ENCODE data around the gene DNAJA3. TPM values are rescaled to one million over a fixed set of nuclear protein-coding genes. Genes with fewer than 3 reads are reported as not detected.

Gene DNAJA3
- total and polyA plus RNA-seq, 4 donors = 24.8 to 38.5 (median 35.5) TPM

DNA sequence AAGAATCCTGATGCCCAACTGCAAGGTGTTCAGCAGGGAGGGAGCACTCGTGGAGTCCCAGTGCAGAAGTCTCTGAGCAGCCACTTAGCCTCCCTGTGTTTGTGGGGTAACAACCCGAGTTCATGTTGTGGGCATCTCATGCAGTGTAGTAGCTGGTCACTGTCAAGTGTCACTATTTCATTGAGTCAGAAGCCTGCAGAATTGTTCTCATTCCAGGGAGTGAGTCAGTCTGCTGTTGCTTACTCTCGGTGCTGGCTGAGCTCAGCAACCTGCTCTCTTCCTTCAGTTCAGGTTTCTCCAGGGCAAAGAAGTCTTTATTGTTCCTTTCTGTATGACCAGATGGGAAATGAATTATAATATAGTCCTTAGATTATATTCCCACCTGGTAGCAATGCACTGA, 74.6 kb downstream of the DNAJA3 start:
- Histone ChIP-seq H3K27me3 (ENCODE audit: control insufficient read depth in 3 of 3, insufficient read depth in 3 of 3, low read length in 2 of 3) (no peaks in the 10 kb centered on the region), H3K9ac (ENCODE audit: insufficient read depth in 1 of 2, low read length in 2 of 2) (no peak overlapping the region), H3K27ac (ENCODE audit: low read depth in 1 of 2, low read length in 1 of 2) (peak overlapping the region in 1 of 2 donors; percentile 90), H3K4me3 (no peak overlapping the region), H3K9me3 (ENCODE audit: control insufficient read depth in 4 of 4, insufficient read depth in 3 of 4, low read length in 3 of 4) (no peaks in the 10 kb centered on the region), H3K4me1 (ENCODE audit: control insufficient read depth in 5 of 5, insufficient read depth in 5 of 5, low read length in 5 of 5) (peaks cover 0 to 34% (median 7%) of the 10 kb centered on the region in 5 donors), H3K36me3 (ENCODE audit: control insufficient read depth in 4 of 4, insufficient read depth in 4 of 4, low read length in 4 of 4) (peaks cover 0 to 8% (median 4%) of the 10 kb centered on the region in 4 donors)
- DNase-seq (peak in 1 of 3 donors; percentile 30), ATAC-seq (ENCODE audit: insufficient read depth, low FRiP score) (peak; percentile 55)
- WGBS, 2 donors = 68 to 73% methylated on average over 3 of the region's 3 CpGs
- TF ChIP-seq, protein P1, sequence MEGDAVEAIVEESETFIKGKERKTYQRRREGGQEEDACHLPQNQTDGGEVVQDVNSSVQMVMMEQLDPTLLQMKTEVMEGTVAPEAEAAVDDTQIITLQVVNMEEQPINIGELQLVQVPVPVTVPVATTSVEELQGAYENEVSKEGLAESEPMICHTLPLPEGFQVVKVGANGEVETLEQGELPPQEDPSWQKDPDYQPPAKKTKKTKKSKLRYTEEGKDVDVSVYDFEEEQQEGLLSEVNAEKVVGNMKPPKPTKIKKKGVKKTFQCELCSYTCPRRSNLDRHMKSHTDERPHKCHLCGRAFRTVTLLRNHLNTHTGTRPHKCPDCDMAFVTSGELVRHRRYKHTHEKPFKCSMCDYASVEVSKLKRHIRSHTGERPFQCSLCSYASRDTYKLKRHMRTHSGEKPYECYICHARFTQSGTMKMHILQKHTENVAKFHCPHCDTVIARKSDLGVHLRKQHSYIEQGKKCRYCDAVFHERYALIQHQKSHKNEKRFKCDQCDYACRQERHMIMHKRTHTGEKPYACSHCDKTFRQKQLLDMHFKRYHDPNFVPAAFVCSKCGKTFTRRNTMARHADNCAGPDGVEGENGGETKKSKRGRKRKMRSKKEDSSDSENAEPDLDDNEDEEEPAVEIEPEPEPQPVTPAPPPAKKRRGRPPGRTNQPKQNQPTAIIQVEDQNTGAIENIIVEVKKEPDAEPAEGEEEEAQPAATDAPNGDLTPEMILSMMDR (IDR thresholded peaks at IDR 0.05; ENCODE audit: control extremely low read depth, extremely low read depth) = no peak

DNA sequence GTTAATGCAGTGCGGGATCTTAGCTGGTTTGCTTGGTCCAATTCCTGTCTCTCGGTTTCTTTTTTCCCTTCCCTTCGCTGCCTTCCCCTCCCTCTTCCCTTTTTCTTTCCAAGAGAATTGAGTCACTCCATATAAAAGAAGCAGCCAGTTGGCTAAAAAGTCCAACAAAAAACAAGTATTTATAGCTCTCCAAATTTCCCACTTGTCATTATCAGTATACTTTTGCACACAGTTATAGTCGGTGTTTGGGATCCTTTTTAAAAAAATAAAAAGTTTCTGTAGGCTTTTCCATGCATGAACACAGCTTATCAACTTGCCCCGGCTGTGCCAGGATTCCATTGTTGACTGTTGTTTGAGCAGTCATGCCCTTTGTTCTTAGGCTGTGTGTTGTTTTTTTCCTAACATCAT, 75.4 kb downstream of the DNAJA3 start:
- no peak for ATAC-seq (ENCODE audit: insufficient read depth, low FRiP score)
- no peak overlapping the region for H3K9ac ChIP-seq (ENCODE audit: insufficient read depth in 1 of 2, low read length in 2 of 2)
- H3K4me3 ChIP-seq = no peak overlapping the region
- H3K27ac ChIP-seq (ENCODE audit: low read depth in 1 of 2, low read length in 1 of 2) = peak overlapping the region in 1 of 2 donors; percentile 90
- peak in 2 of 3 donors; percentile 42 to 50 for DNase-seq
- TF ChIP-seq, protein P1 (IDR thresholded peaks at IDR 0.05; ENCODE audit: control extremely low read depth, extremely low read depth) = no peak
- H3K9me3 ChIP-seq (ENCODE audit: control insufficient read depth in 4 of 4, insufficient read depth in 3 of 4, low read length in 3 of 4) = no peaks in the 10 kb centered on the region
- H3K36me3 ChIP-seq (ENCODE audit: control insufficient read depth in 4 of 4, insufficient read depth in 4 of 4, low read length in 4 of 4) = peaks cover 0 to 8% (median 5%) of the 10 kb centered on the region in 4 donors
- H3K4me1 ChIP-seq (ENCODE audit: control insufficient read depth in 5 of 5, insufficient read depth in 5 of 5, low read length in 5 of 5) = peaks cover 0 to 27% (median 7%) of the 10 kb centered on the region in 5 donors
- H3K27me3 ChIP-seq (ENCODE audit: control insufficient read depth in 3 of 3, insufficient read depth in 3 of 3, low read length in 2 of 3) = no peaks in the 10 kb centered on the region
- 44 to 69% methylated on average over 5 of the region's 5 CpGs for WGBS, 2 donors

DNA sequence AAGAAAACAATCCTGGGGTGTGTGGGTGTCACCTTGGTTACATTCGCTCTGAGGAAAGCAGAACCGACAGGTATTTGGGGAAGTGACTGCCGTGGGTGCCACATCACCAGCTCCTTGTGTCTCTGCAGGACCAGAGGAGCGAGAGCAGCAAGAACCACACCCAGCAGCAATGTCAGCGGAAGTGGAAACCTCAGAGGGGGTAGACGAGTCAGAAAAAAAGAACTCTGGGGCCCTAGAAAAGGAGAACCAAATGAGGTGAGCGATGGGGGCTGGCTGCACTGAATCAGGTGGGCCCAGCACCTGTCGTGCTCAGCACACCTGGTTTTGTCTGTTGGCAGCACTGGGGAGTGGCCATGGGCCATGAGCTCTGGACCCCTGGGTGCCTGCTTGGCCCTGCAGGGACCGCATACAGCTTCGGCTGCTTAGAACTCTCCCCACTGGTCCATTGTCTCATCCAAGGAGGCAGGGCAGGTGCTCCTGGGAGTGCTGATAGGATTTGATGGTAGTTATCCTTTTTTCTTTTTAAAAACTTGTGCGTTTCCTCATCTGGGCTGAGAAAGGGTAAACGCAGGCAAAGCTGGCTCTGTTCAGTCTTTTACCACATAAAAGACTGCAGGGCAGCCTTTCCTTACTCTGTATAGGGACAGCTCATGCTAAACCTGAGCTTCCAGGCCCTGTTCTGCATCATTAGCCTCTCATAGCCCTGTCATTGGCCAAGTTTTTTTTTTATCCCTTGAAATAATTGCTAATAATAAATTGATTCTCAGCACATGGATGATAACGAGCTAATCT, 79.9 kb downstream of the DNAJA3 start:
- Histone ChIP-seq H3K9me3 (ENCODE audit: control insufficient read depth in 4 of 4, insufficient read depth in 3 of 4, low read length in 3 of 4) (no peaks in the 10 kb centered on the region), H3K4me1 (ENCODE audit: control insufficient read depth in 5 of 5, insufficient read depth in 5 of 5, low read length in 5 of 5) (peaks cover 0 to 11% (median 5%) of the 10 kb centered on the region in 5 donors), H3K36me3 (ENCODE audit: control insufficient read depth in 4 of 4, insufficient read depth in 4 of 4, low read length in 4 of 4) (peaks cover 14 to 33% (median 17%) of the 10 kb centered on the region in 4 donors), H3K27me3 (ENCODE audit: control insufficient read depth in 3 of 3, insufficient read depth in 3 of 3, low read length in 2 of 3) (no peaks in the 10 kb centered on the region), H3K9ac (ENCODE audit: insufficient read depth in 1 of 2, low read length in 2 of 2) (no peak overlapping the region), H3K4me3 (no peak overlapping the region), H3K27ac (ENCODE audit: low read depth in 1 of 2, low read length in 1 of 2) (peak overlapping the region in 1 of 2 donors; percentile 64)
- 39 to 67% methylated on average over 13 of the region's 13 CpGs for WGBS, 2 donors
- DNase-seq (no peak), ATAC-seq (ENCODE audit: insufficient read depth, low FRiP score) (no peak)
- TF ChIP-seq, protein P1 (IDR thresholded peaks at IDR 0.05; ENCODE audit: control extremely low read depth, extremely low read depth) = no peak

Small RNAs within 50 kb of the gene (small RNA-seq; reads per million reads assigned to genes)
- not detected for gene AC012676.2 (ENCODE audit: low replicate concordance)

Other genes starting within 250 kb of the DNAJA3 start
- 1 to 10 TPM; 2.1 to 2.9 TPM for gene SRL, start 183.8 kb upstream of the DNAJA3 start, total RNA-seq
- gene SRL, start 183.8 kb upstream of the DNAJA3 start, polyA plus RNA-seq = under 1 TPM; 0.30 to 0.37 TPM
- gene TFAP4, start 152.8 kb upstream of the DNAJA3 start, total RNA-seq = 10 to 100 TPM in 1 of 2 donors, 1 to 10 TPM in 1; 9.7 to 12.3 TPM
- 10 to 100 TPM in 1 of 2 donors, 1 to 10 TPM in 1; 5.7 to 10.5 TPM for gene TFAP4, start 152.8 kb upstream of the DNAJA3 start, polyA plus RNA-seq
- 10 to 100 TPM in 1 of 2 donors, 1 to 10 TPM in 1; 8.8 to 25.5 TPM for gene GLIS2, start 109.8 kb upstream of the DNAJA3 start, total RNA-seq
- 10 to 100 TPM; 14.8 to 15.1 TPM for gene GLIS2, start 109.8 kb upstream of the DNAJA3 start, polyA plus RNA-seq
- 10 to 100 TPM; 23.0 to 55.2 TPM for gene PAM16, start 74.5 kb upstream of the DNAJA3 start, total RNA-seq
- 100 to 1,000 TPM in 1 of 2 donors, 10 to 100 TPM in 1; 62.2 to 183 TPM for gene PAM16, start 74.5 kb upstream of the DNAJA3 start, polyA plus RNA-seq
- 10 to 100 TPM; 32.9 to 42.9 TPM for gene VASN, start 54.0 kb upstream of the DNAJA3 start, total RNA-seq
- gene VASN, start 54.0 kb upstream of the DNAJA3 start, polyA plus RNA-seq = 10 to 100 TPM; 18.8 to 29.6 TPM
- gene CORO7, start 9.3 kb upstream of the DNAJA3 start, total RNA-seq = 10 to 100 TPM; 32.3 to 86.2 TPM
- gene CORO7, start 9.3 kb upstream of the DNAJA3 start, polyA plus RNA-seq = 10 to 100 TPM; 27.8 to 60.0 TPM
- gene NMRAL1, start 48.8 kb downstream of the DNAJA3 start, total RNA-seq = 10 to 100 TPM; 23.4 to 52.9 TPM
- 10 to 100 TPM; 40.7 to 57.4 TPM for gene NMRAL1, start 48.8 kb downstream of the DNAJA3 start, polyA plus RNA-seq
- gene HMOX2, start 50.5 kb downstream of the DNAJA3 start, total RNA-seq = 10 to 100 TPM; 37.6 to 57.8 TPM
- 10 to 100 TPM; 45.6 to 57.0 TPM for gene HMOX2, start 50.5 kb downstream of the DNAJA3 start, polyA plus RNA-seq
- gene CDIP1, start 112.9 kb downstream of the DNAJA3 start, total RNA-seq = 10 to 100 TPM; 12.4 to 25.2 TPM
- gene CDIP1, start 112.9 kb downstream of the DNAJA3 start, polyA plus RNA-seq = 10 to 100 TPM; 11.3 to 13.2 TPM
- under 1 TPM; 0.28 to 0.37 TPM for gene C16orf96, start 130.5 kb downstream of the DNAJA3 start, total RNA-seq
- gene C16orf96, start 130.5 kb downstream of the DNAJA3 start, polyA plus RNA-seq = under 1 TPM; 0.03 to 0.04 TPM
- 10 to 100 TPM in 1 of 2 donors, 1 to 10 TPM in 1; 6.6 to 38.5 TPM for gene UBALD1, start 189.0 kb downstream of the DNAJA3 start, total RNA-seq
- gene UBALD1, start 189.0 kb downstream of the DNAJA3 start, polyA plus RNA-seq = 10 to 100 TPM; 20.2 to 43.2 TPM
- 100 to 1,000 TPM in 1 of 2 donors, 10 to 100 TPM in 1; 55.7 to 112 TPM for gene MGRN1, start 199.0 kb downstream of the DNAJA3 start, total RNA-seq
- 10 to 100 TPM; 29.5 to 38.2 TPM for gene MGRN1, start 199.0 kb downstream of the DNAJA3 start, polyA plus RNA-seq

Data from lung (tissue), 13 donors.